Peyer's patch (tissue), 4 donors: Measurements from ENCODE around the gene UTY. TPM values are rescaled to one million over a fixed set of nuclear protein-coding genes. Genes with fewer than 3 reads are reported as not detected.

Experiments used
- DNase-seq, 3 donors: peaks; one replicate each; pipeline ENCODE4 v3.0.0-alpha.2; 2017 to 2019
- H3K27ac ChIP-seq, 4 donors: fragments of 200-600 bp; sonication (generic); one replicate each; pipeline ENCODE4 v1.5.1; 2016 to 2019
- H3K27me3 ChIP-seq, 2 donors: fragments of 200-600 bp; sonication (generic); one replicate each; pipeline ENCODE4 v1.5.1; 2019
- H3K36me3 ChIP-seq, 3 donors: fragments of 200-600 bp; sonication (generic); one replicate each; pipeline ENCODE4 v1.5.1; 2016 to 2019
- H3K4me1 ChIP-seq, 4 donors: fragments of 200-600 bp; sonication (generic); one replicate each; pipeline ENCODE4 v1.5.1; 2016 to 2019
- H3K4me3 ChIP-seq, 4 donors: fragments of 200-600 bp; sonication (generic); 1 replicate in 3 of 4; 2 replicates in 1 of 4; pipeline ENCODE4 v1.5.1; 2016 to 2019; ENCODE audit warnings: mild to moderate bottlenecking in 1 of 4
- H3K9me3 ChIP-seq, 4 donors: fragments of 200-600 bp; sonication (generic); one replicate each; pipeline ENCODE4 v1.5.1; 2016 to 2019; ENCODE audit warnings: mild to moderate bottlenecking in 1 of 4
- POLR2A ChIP-seq, 2 donors: fragments of 450-650 bp; IDR thresholded peaks; one replicate each; pipeline ENCODE4 v1.5.1; 2017; ENCODE audit warnings: antibody characterized with exemption in 2 of 2, mild to moderate bottlenecking in 2 of 2, moderate library complexity in 2 of 2
- total RNA-seq, 4 donors: library from RNA; depleted of rRNA; stranded (reverse); fragments of >200 nt; gene quantifications; one replicate each; pipeline ENCODE4 v1.1.0, GENCODE V29; 2016
- TF ChIP-seq, protein P1 (sequence below), 6 experiments: fragments of 450-650 bp in 4 of 6; fragments of 200-600 bp in 2 of 6; sonication (generic) in 1 of 6; IDR thresholded peaks; one replicate each; pipeline ENCODE4 v1.5.1; 2017 to 2019; ENCODE audit warnings: antibody characterized with exemption in 6 of 6, mild to moderate bottlenecking in 3 of 6, moderate library complexity in 1 of 6

The UTY gene
- total RNA-seq: 10 to 100 TPM in 2 of 4 donors, under 1 TPM in 1, not detected in 1; 0.13 to 49.9 (median 46.3) TPM

GRCh38 chrY:13479828-13480227, at the start of gene UTY:
Gene UTY (minus strand): TSS chrY:13480033. CDS start chrY:13479665, 368 bp downstream.
- TF ChIP-seq, protein P1, sequence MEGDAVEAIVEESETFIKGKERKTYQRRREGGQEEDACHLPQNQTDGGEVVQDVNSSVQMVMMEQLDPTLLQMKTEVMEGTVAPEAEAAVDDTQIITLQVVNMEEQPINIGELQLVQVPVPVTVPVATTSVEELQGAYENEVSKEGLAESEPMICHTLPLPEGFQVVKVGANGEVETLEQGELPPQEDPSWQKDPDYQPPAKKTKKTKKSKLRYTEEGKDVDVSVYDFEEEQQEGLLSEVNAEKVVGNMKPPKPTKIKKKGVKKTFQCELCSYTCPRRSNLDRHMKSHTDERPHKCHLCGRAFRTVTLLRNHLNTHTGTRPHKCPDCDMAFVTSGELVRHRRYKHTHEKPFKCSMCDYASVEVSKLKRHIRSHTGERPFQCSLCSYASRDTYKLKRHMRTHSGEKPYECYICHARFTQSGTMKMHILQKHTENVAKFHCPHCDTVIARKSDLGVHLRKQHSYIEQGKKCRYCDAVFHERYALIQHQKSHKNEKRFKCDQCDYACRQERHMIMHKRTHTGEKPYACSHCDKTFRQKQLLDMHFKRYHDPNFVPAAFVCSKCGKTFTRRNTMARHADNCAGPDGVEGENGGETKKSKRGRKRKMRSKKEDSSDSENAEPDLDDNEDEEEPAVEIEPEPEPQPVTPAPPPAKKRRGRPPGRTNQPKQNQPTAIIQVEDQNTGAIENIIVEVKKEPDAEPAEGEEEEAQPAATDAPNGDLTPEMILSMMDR (IDR thresholded peaks at IDR 0.05): no peak
- TF ChIP-seq POLR2A (IDR thresholded peaks at IDR 0.05): no peak
- H3K36me3 ChIP-seq: no peaks in the 10 kb centered on the region
- no peaks in the 10 kb centered on the region for H3K9me3 ChIP-seq
- peak within 1 kb of the TSS in 2 of 4 donors; percentile 98 for H3K27ac ChIP-seq
- no peaks in the 10 kb centered on the region for H3K27me3 ChIP-seq
- peak within 1 kb of the TSS in 2 of 4 donors; percentile 73 to 78 for H3K4me3 ChIP-seq
- no peaks in the 10 kb centered on the region for H3K4me1 ChIP-seq
- peak in 1 of 3 donors; percentile 81 for DNase-seq

GRCh38 chrY:13520474-13520873, 40.6 kb upstream of the UTY start:
- Histone ChIP-seq H3K9me3 (no peaks in the 10 kb centered on the region), H3K27me3 (no peaks in the 10 kb centered on the region), H3K4me3 (no peak overlapping the region), H3K4me1 (no peaks in the 10 kb centered on the region), H3K27ac (no peak overlapping the region), H3K36me3 (no peaks in the 10 kb centered on the region)
- TF ChIP-seq, protein P1 (IDR thresholded peaks at IDR 0.05): no peak
- TF ChIP-seq POLR2A (IDR thresholded peaks at IDR 0.05): no peak
- no peak for DNase-seq

GRCh38 chrY:13501215-13501614, 21.4 kb upstream of the UTY start:
- no peak overlapping the region for H3K27ac ChIP-seq
- H3K27me3 ChIP-seq: no peaks in the 10 kb centered on the region
- H3K4me1 ChIP-seq: no peaks in the 10 kb centered on the region

GRCh38 chrY:13493737-13494136, 13.9 kb upstream of the UTY start:
- Histone ChIP-seq H3K4me3 (no peak overlapping the region), H3K27ac (no peak overlapping the region), H3K27me3 (no peaks in the 10 kb centered on the region), H3K36me3 (no peaks in the 10 kb centered on the region), H3K9me3 (no peaks in the 10 kb centered on the region), H3K4me1 (no peaks in the 10 kb centered on the region)
- DNase-seq: no peak
- TF ChIP-seq POLR2A (IDR thresholded peaks at IDR 0.05): no peak
- TF ChIP-seq, protein P1 (IDR thresholded peaks at IDR 0.05): no peak

More at GRCh38 chrY:13501215-13501614, 21.4 kb upstream of the UTY start:
- no peak for DNase-seq
- TF ChIP-seq POLR2A (IDR thresholded peaks at IDR 0.05): no peak
- TF ChIP-seq, protein P1 (IDR thresholded peaks at IDR 0.05): peak in 1 of 6 experiments; percentile 12
- Histone ChIP-seq H3K36me3 (no peaks in the 10 kb centered on the region), H3K9me3 (no peaks in the 10 kb centered on the region), H3K4me3 (no peak overlapping the region)

- H3K4me3 ChIP-seq: no peak overlapping the region
- no peak for TF ChIP-seq POLR2A (IDR thresholded peaks at IDR 0.05)
- TF ChIP-seq, protein P1 (IDR thresholded peaks at IDR 0.05): no peak
- no peaks in the 10 kb centered on the region for H3K9me3 ChIP-seq
Observed at GRCh38 chrY:13492408-13492807, 12.6 kb upstream of the UTY start.

DNA sequence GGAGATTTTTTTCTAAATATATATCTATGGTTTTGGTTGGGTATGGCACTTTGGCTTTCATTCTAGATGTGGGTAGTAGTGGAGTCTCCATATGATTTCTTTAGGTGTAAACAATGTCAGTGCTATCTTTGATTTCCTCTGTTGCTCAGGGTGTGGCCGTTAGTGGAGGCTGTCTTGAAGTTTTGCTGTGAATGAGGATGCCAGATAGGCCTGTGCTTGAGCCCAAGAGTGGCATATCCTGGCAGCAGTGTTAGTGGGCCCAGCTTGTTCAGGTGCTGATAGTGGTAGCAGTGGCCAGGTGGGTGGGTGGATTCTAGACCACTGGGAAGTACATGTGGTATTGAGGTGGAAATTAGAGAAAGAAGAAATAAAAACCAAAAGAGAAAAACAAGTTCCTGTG, 8.9 kb upstream of the UTY start:
- Histone ChIP-seq H3K36me3 (no peaks in the 10 kb centered on the region), H3K27me3 (no peaks in the 10 kb centered on the region), H3K27ac (no peak overlapping the region), H3K4me3 (no peak overlapping the region), H3K9me3 (no peaks in the 10 kb centered on the region), H3K4me1 (no peaks in the 10 kb centered on the region)
- no peak for TF ChIP-seq POLR2A (IDR thresholded peaks at IDR 0.05)
- DNase-seq: no peak

More at GRCh38 chrY:13492408-13492807, 12.6 kb upstream of the UTY start:
- Histone ChIP-seq H3K36me3 (no peaks in the 10 kb centered on the region), H3K4me1 (no peaks in the 10 kb centered on the region), H3K27ac (no peak overlapping the region), H3K27me3 (no peaks in the 10 kb centered on the region)
- no peak for DNase-seq
